ENCODE results near the gene MPP4. TPM values are rescaled to one million over a fixed set of nuclear protein-coding genes. Genes with fewer than 3 reads are reported as not detected.

Gene MPP4, protein sequence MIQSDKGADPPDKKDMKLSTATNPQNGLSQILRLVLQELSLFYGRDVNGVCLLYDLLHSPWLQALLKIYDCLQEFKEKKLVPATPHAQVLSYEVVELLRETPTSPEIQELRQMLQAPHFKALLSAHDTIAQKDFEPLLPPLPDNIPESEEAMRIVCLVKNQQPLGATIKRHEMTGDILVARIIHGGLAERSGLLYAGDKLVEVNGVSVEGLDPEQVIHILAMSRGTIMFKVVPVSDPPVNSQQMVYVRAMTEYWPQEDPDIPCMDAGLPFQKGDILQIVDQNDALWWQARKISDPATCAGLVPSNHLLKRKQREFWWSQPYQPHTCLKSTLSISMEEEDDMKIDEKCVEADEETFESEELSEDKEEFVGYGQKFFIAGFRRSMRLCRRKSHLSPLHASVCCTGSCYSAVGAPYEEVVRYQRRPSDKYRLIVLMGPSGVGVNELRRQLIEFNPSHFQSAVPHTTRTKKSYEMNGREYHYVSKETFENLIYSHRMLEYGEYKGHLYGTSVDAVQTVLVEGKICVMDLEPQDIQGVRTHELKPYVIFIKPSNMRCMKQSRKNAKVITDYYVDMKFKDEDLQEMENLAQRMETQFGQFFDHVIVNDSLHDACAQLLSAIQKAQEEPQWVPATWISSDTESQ
- not detected in 2 replicates for total RNA-seq

GRCh38 chr2:201698588-201699226 is at the start of gene MPP4:
Gene MPP4 (minus strand): TSS chr2:201698644. CDS start chr2:201693954, 4,690 bp downstream.

DNA sequence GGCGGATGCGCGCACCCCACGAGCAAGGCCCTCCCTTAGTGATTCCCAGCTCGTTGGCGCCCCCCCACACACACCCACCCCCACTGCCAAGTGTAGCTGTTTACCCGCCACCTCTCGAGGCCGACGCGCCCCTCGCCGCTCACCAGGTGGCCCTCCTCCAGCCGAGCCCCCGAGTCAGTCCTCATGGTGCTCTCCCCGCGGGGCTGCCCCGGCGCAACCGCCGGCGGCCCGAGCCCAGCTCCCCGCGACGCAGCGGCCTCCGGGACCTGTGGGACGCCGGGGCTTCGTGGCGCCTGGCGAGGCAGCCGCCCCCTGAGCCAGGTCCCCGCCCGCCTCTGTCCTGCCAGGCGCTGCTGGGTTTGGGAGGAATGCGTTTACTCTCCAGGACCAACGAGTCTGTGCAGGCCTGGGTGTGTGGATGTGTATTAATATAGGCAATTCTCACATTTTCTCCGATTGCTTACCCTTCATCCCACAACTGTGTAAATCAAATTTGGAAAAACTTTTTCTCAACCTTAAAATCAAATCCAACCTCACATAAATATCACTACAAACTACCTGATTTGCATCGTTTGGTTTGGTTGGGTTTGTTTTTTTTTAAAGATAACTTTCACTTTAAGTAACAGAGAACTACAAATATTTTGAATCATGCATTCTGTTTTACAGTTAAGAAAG is 55.1 kb downstream of the MPP4 start, which contains the start of gene TMEM237:
Gene TMEM237 (minus strand): TSS at position 288 of the 675 bp plus-strand sequence. CDS start 103 bp downstream, at position 185.

Small RNA genes within 50 kb of the gene (small RNA-seq; reads per million reads assigned to genes)
- not detected for gene RNU6-651P

Other genes with a start within 250 kb of the MPP4 start
- gene TRAK2, start 247.2 kb downstream of the MPP4 start, total RNA-seq = 33.8 and 51.0 TPM in 2 replicates
- gene STRADB, start 246.9 kb downstream of the MPP4 start, total RNA-seq = 15.0 and 21.6 TPM in 2 replicates
- gene TMEM237, start 55.1 kb downstream of the MPP4 start, total RNA-seq = 21.2 and 27.9 TPM in 2 replicates
- gene ALS2, start 82.3 kb upstream of the MPP4 start, total RNA-seq = 19.6 and 26.8 TPM in 2 replicates
- gene CDK15, start 107.9 kb upstream of the MPP4 start, total RNA-seq = 0.79 and 8.5 TPM in 2 replicates